ENCODE results near the gene STK4. TPM values are rescaled to one million over a fixed set of nuclear protein-coding genes. Genes with fewer than 3 reads are reported as not detected.
"Not testable (repeated sequence)": the region's sequence is repeated elsewhere in the genome, so short reads cannot be mapped to it uniquely, and the experiment has no call there.

Gene STK4
- total RNA-seq, 2 donors from 2014 or later: 271 to 280 TPM

DNA sequence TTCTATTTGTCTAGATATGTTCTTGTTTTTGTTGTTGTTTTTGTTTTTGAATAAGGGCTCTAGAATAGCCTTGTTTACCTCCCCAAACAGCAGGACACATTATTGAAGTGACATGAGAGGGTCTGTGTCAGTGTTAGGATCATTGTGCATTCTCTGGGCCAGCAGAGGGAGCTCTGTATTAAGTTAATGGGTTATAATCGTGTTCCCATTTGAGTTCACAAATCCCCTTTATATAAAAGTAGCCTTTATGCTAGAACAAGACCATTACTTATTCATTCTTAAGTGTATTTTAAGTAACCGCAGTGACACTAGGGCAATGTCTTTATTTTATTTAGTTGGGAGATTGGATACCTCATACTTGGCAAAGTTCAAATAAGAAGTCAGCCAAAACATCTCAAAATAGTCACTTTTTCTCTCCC is 44.8 kb downstream of the STK4 start:
- peaks cover 10% of the 10 kb centered on the region for H3K36me3 Mint-ChIP-seq (ENCODE audit: low read depth)
- H3K4me1 Mint-ChIP-seq: peaks cover 48% of the 10 kb centered on the region
- ATAC-seq: peak; percentile 79
- H3K27ac Mint-ChIP-seq: peak overlapping the region; percentile 76
- peak overlapping the region; percentile 21 for H3K4me3 Mint-ChIP-seq
- peak in 1 of 3 donors; percentile 23 for DNase-seq
- H3K9me3 ChIP-seq (ENCODE audit: control insufficient read depth, low read length, poor library complexity, severe bottlenecking): no peaks in the 10 kb centered on the region
- no peaks in the 10 kb centered on the region for H3K27me3 Mint-ChIP-seq

DNA sequence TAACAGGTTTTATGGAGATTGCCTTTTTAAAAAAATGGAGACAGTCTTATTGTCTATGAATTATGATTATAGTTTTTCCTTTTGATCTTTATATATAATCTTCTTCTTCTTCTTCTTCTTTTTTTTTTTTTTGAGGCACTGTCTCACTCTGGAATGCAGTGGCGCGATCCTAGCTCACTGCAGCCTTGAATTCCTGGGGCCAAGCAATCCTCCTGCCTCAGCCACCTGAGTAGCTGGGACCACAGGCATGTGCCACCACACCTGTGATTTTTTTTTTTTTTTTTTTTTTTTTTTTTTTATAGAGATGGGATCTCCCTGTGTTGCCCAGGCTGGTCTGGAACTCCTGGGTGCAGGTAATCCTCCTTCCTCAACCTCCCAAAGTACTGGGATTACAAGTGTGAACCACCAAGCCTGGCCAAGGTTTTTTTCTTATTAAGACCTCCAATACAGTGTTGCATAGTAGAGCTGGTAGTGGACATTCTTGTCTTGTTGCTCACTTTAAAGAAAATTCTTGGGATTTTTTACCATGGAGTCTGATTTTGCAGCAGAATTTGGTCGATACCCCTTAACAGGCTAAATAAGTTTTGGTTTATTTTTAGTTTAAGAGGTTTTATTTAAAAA is 46.5 kb downstream of the STK4 start:
- peaks cover 12% of the 10 kb centered on the region for H3K36me3 Mint-ChIP-seq (ENCODE audit: low read depth)
- no peaks in the 10 kb centered on the region for H3K9me3 ChIP-seq (ENCODE audit: control insufficient read depth, low read length, poor library complexity, severe bottlenecking)
- peaks cover 48% of the 10 kb centered on the region for H3K4me1 Mint-ChIP-seq
- DNase-seq (no peak), ATAC-seq (no peak)
- no peak overlapping the region for H3K4me3 Mint-ChIP-seq
- H3K27ac Mint-ChIP-seq: no peak overlapping the region
- no peaks in the 10 kb centered on the region for H3K27me3 Mint-ChIP-seq

DNA sequence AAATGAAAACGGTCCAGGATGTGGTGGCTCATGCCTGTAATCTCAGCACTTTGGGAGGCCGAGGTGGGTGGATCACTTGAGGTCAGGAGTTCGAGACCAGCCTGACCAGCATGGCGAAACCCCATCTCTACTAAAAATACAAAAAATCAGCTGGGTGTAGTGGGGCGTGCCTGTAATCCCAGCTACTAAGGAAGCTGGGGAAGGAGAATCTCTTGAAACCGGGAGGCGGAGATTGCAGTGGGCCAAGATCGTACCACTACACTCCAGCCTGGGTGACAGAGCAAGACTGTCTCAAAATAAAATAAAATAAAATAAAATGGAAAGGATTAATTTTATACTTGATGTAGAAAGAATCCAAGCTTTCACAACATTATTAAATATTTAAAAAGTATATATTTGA is 47.8 kb downstream of the STK4 start:
- Mint-ChIP-seq H3K36me3 (ENCODE audit: low read depth) (peaks cover 12% of the 10 kb centered on the region), H3K4me1 (peaks cover 45% of the 10 kb centered on the region)
- DNase-seq; H3K4me3 Mint-ChIP-seq; H3K27ac Mint-ChIP-seq; ATAC-seq; H3K9me3 ChIP-seq (ENCODE audit: control insufficient read depth, low read length, poor library complexity, severe bottlenecking); H3K27me3 Mint-ChIP-seq: not testable (repeated sequence)

DNA sequence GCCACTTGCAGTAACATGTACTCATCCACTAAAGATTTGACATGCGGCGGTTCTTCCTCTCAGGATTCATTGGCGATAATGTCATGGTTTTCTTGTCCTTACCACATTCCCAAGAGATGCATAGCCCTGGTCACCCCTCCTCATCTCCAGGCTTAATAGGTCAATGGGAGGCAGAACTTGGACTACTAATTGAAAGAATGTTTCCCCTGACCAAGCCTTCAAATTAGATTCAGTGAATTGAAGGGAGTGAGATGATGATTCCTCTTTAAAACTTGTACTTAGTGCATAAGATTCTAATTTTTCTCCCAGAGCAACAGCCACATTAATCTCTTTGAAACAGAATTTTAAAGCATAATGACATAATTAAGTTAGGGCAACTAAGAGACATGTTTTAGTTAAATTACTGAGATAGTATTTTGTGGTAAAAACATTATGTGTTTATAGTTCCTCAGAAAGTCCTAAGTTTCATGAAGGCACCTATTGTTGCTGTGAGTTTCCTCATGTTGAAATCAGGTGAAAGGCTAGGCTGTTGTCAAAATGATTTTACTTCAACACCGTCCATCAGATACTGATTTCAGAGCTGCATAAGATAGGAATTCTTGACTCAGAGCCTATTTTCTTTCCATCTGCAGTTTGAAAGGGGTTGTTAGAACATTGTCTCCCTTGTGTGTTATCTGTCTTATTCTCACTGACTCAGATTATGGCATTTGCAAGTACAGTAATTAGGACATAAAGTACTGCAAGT is 48.5 kb downstream of the STK4 start:
- H3K9me3 ChIP-seq (ENCODE audit: control insufficient read depth, low read length, poor library complexity, severe bottlenecking): no peaks in the 10 kb centered on the region
- DNase-seq (no peak), ATAC-seq (no peak)
- H3K4me3 Mint-ChIP-seq: peak overlapping the region; percentile 7
- H3K36me3 Mint-ChIP-seq (ENCODE audit: low read depth): peaks cover 12% of the 10 kb centered on the region
- no peaks in the 10 kb centered on the region for H3K27me3 Mint-ChIP-seq
- H3K4me1 Mint-ChIP-seq: peaks cover 43% of the 10 kb centered on the region
- peak overlapping the region; percentile 87 for H3K27ac Mint-ChIP-seq

DNA sequence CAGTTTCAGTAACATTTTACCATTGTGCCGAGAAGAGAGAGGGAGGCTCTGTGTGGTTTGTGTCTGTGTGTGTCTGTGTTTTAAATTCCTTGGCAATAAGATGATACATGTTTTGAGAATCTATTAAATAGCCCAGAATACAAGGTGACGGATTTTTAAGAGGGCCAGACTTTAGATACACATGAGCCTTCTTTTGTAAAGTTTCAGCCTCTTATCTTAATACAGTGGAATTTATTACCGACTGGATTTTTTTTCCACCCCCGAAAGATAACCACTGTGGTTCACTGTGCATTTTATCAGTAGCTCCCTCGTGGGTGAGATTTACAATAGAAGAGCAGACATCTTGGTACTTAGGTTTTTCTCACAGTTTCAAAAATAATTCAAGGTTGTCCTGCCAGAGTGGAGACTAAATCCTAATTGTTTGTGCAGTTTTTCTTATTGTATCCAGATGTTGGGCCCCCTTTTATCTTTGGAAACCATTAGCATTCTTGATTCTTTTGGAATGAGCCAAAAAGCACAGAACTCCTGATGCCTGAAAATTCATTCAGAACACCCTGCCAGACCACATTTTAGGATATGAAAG is 49.9 kb downstream of the STK4 start:
- peaks cover 9% of the 10 kb centered on the region for H3K36me3 Mint-ChIP-seq (ENCODE audit: low read depth)
- no peak for ATAC-seq
- H3K4me1 Mint-ChIP-seq: peaks cover 45% of the 10 kb centered on the region
- no peaks in the 10 kb centered on the region for H3K27me3 Mint-ChIP-seq
- no peaks in the 10 kb centered on the region for H3K9me3 ChIP-seq (ENCODE audit: control insufficient read depth, low read length, poor library complexity, severe bottlenecking)
- peak overlapping the region; percentile 87 for H3K27ac Mint-ChIP-seq
- no peak for DNase-seq
- H3K4me3 Mint-ChIP-seq: no peak overlapping the region

DNA sequence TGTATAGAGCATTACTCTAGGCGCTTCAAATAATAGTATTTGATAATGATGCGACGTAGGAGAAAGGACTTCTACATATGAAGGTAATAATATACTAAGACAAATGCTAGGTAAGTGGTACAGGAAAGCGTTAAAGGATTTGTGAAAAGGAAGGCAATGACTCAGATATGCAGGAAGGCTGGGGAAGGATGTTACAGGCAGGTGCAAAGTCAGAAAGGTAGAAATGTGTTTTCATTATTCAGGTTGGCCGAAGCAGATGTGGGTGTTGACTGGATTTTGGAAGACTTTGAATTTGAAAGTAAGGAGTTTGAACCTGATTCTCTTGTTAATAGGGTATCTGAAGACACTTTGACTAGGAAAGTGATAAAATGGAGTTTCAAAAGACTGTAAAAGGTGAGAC is 51.0 kb downstream of the STK4 start:
- peaks cover 41% of the 10 kb centered on the region for H3K4me1 Mint-ChIP-seq
- H3K4me3 Mint-ChIP-seq: no peak overlapping the region
- no peaks in the 10 kb centered on the region for H3K27me3 Mint-ChIP-seq
- no peak for ATAC-seq
- no peaks in the 10 kb centered on the region for H3K9me3 ChIP-seq (ENCODE audit: control insufficient read depth, low read length, poor library complexity, severe bottlenecking)
- H3K27ac Mint-ChIP-seq: peak overlapping the region; percentile 87
- DNase-seq: no peak
- H3K36me3 Mint-ChIP-seq (ENCODE audit: low read depth): peaks cover 9% of the 10 kb centered on the region

DNA sequence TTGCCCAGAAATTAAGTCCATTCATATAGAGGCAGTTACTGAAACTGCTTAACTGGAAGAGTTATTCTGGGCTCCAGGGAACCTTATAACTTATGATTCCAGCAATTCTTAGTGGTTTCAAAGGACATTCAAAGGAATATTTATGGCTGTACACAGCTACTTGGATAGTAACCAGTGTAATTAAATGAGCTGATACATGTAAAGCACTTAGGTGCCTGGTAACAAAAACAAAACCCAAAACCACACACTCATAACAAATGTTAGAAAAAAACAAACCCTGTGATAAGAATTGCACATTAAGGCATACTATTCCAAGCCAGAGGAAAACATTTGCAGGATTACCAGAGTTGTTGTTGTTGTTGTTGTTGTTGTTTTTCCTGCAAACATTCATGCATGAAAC is 51.5 kb downstream of the STK4 start:
- Mint-ChIP-seq H3K27me3 (no peaks in the 10 kb centered on the region), H3K27ac (peak overlapping the region; percentile 87)
- no peak for DNase-seq

DNA sequence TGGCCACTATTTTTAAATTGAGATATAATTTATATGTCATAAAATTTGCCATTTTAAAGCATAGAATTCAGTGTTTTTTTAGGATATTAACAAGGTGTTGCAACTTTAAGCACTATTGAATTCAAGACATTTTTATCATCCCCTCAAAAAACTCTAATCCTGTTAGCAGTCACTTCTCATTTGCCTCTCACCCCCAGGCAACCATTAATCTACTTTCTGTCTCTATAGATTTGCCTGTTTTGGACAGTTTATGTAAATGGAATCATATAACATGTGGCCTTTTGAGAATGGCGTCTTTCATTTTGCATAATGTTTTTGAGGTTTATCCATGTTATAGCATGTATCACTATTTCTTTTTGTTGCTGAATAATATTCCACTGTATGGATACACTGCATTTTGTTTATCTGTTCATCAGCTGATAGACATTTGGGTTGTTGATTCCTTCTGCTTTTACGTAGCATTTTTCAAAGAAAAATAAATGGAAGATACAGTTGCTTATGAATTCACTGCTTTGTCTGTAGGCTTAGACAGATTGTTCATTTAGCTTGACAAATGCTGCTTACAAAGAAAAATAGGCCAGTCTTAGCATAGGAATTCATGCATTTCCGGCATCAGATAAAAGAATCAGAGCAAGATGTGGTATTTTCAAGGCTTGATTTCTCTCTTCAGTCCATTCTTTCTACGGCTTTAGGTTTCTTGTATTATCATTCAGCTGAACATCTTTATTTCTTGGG is 52.9 kb downstream of the STK4 start:
- DNase-seq (no peak), ATAC-seq (no peak)
- Mint-ChIP-seq H3K36me3 (ENCODE audit: low read depth) (peaks cover 12% of the 10 kb centered on the region), H3K4me1 (peaks cover 52% of the 10 kb centered on the region), H3K27ac (peak overlapping the region; percentile 45), H3K27me3 (no peaks in the 10 kb centered on the region), H3K4me3 (peak overlapping the region; percentile 7)
- no peaks in the 10 kb centered on the region for H3K9me3 ChIP-seq (ENCODE audit: control insufficient read depth, low read length, poor library complexity, severe bottlenecking)

More for the DNA sequence above, 51.5 kb downstream of the STK4 start:
- no peaks in the 10 kb centered on the region for H3K9me3 ChIP-seq (ENCODE audit: control insufficient read depth, low read length, poor library complexity, severe bottlenecking)
- peaks cover 9% of the 10 kb centered on the region for H3K36me3 Mint-ChIP-seq (ENCODE audit: low read depth)
- H3K4me3 Mint-ChIP-seq: no peak overlapping the region
- peaks cover 41% of the 10 kb centered on the region for H3K4me1 Mint-ChIP-seq
- no peak for ATAC-seq

DNA sequence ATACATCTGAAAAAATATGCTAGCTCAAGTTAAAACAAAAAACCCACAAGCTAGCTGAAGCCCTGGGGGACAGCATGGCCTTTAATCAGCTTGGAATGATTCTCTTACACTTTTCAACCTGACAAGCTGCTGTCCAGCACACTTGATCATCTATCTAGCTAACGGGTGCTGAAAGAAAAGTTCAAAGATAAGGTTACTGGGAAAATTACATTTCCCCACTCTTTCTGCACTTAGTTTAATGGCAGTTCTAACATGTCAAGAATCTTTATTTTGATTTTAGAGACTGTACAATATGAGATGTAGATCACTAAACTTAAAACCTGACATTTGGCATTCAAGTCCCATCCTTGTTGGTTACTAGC is 53.4 kb downstream of the STK4 start:
- no peak for DNase-seq
- H3K4me3 Mint-ChIP-seq: peak overlapping the region; percentile 7
- H3K27ac Mint-ChIP-seq: peak overlapping the region; percentile 45
- H3K27me3 Mint-ChIP-seq: no peaks in the 10 kb centered on the region
- peaks cover 12% of the 10 kb centered on the region for H3K36me3 Mint-ChIP-seq (ENCODE audit: low read depth)
- ATAC-seq: no peak
- peaks cover 55% of the 10 kb centered on the region for H3K4me1 Mint-ChIP-seq
- no peaks in the 10 kb centered on the region for H3K9me3 ChIP-seq (ENCODE audit: control insufficient read depth, low read length, poor library complexity, severe bottlenecking)

DNA sequence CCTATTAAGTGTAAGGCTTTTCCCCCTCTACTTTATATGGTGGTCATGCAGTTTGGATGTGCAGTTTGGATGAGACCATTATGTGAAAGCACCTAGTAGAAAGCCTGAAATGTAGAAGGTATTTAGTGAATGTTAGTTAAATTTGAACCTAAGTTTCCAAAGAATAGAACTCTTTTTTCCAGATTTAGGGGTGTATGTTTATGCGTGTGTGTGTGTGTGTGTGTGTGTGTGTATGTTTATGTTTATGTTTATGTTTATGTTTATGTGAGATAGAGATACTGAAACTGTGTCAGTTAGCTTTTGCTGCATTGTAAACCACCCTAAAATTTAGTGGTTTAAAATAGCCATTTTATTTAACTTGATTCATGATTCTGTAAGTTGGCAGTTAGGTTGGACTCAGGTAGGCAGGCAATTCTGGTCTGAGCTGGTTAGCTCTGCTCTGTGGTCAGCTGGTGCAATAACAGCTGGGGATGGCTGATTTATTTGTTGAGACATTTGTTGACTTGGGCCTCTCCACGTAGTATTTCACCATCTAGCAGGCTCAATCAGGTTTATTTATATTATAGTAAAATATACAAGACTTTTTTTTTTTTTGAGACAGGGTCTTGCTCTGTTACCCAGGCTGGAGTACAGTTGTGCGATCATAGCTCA is 54.0 kb downstream of the STK4 start:
- H3K36me3 Mint-ChIP-seq (ENCODE audit: low read depth): peaks cover 12% of the 10 kb centered on the region
- DNase-seq (no peak), ATAC-seq (no peak)
- no peaks in the 10 kb centered on the region for H3K9me3 ChIP-seq (ENCODE audit: control insufficient read depth, low read length, poor library complexity, severe bottlenecking)
- no peak overlapping the region for H3K4me3 Mint-ChIP-seq
- no peaks in the 10 kb centered on the region for H3K27me3 Mint-ChIP-seq
- H3K4me1 Mint-ChIP-seq: peaks cover 53% of the 10 kb centered on the region
- H3K27ac Mint-ChIP-seq: peak overlapping the region; percentile 45

DNA sequence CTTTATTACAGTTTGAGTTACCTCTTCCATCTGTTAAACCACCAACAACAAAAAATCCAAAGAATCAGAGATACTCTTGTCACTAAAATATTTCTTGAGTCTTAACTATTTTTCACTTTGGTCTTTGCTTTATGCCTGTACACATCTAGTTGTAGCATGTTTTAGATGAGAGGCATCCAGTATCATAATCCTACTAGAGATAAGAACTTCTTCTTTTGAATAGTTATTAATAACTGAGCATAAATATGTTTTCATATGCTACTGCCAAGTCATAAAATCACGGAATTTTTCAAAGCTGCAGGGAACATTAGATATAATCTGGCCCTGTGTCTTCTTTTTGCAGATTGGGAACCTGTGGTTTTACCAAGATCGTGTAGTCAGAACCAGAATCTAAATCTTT is 55.3 kb downstream of the STK4 start:
- peaks cover 12% of the 10 kb centered on the region for H3K36me3 Mint-ChIP-seq (ENCODE audit: low read depth)
- no peak for ATAC-seq
- H3K4me3 Mint-ChIP-seq: no peak overlapping the region
- H3K9me3 ChIP-seq (ENCODE audit: control insufficient read depth, low read length, poor library complexity, severe bottlenecking): no peaks in the 10 kb centered on the region
- peak overlapping the region; percentile 8 for H3K27ac Mint-ChIP-seq
- H3K27me3 Mint-ChIP-seq: no peaks in the 10 kb centered on the region
- H3K4me1 Mint-ChIP-seq: peaks cover 48% of the 10 kb centered on the region
- no peak for DNase-seq

DNA sequence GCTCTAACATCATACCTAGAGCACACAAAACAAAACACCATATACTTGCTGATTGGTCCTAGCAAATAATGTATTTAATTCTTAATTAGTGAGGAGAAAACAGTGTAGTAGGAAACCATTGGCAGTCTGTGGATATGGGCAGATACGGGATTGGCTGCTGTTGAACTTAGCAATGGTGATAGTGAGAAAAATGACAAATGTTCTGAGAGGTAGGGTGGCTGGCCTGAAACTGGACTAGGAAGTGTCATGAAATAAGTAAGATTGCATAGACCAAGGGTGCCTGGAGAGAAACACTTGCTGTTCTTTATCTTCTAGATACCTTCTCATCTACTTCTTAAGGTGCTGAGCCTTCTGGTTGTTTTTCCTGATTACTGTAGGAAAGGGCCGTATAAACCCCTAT is 56.8 kb downstream of the STK4 start:
- not testable (repeated sequence) for H3K9me3 ChIP-seq (ENCODE audit: control insufficient read depth, low read length, poor library complexity, severe bottlenecking); DNase-seq; H3K4me3 Mint-ChIP-seq; H3K27me3 Mint-ChIP-seq; ATAC-seq
- H3K27ac Mint-ChIP-seq: peak overlapping the region; percentile 74
- peaks cover 46% of the 10 kb centered on the region for H3K4me1 Mint-ChIP-seq
- H3K36me3 Mint-ChIP-seq (ENCODE audit: low read depth): peaks cover 13% of the 10 kb centered on the region

Measured in T-helper 17 cell (primary cell).